NT2/D1 (cell line): ENCODE results near the gene GSK3B.

Experiments used
- DNase-seq: peaks from one replicate; pipeline ENCODE4 v3.0.0-alpha.2; 2011; ENCODE audit warnings: low read depth, low spot score
- H3K27me3 ChIP-seq: 2 replicates; pipeline ENCODE4 v1.6.0; 2011; ENCODE audit warnings: mild to moderate bottlenecking; ENCODE audit not compliant: insufficient read length, insufficient read depth
- H3K36me3 ChIP-seq: 2 replicates; pipeline ENCODE4 v1.6.1; 2011; ENCODE audit warnings: mild to moderate bottlenecking, low read length, mixed read lengths; ENCODE audit not compliant: insufficient read depth, insufficient read length
- H3K4me1 ChIP-seq: 2 replicates; pipeline ENCODE4 v1.5.1; 2011; ENCODE audit not compliant: insufficient read depth, insufficient read length
- H3K4me3 ChIP-seq: 2 replicates; pipeline ENCODE4 v1.5.1; 2011; ENCODE audit warnings: low read depth; ENCODE audit not compliant: insufficient read length
- H3K9ac ChIP-seq: 2 replicates; pipeline ENCODE4 v1.6.0; 2011; ENCODE audit warnings: low read depth; ENCODE audit not compliant: insufficient read length
- H3K9me3 ChIP-seq: 2 replicates; pipeline ENCODE4 v1.5.1; 2011; ENCODE audit warnings: mild to moderate bottlenecking, low read length; ENCODE audit not compliant: insufficient read depth
- SUZ12 ChIP-seq: IDR thresholded peaks from 2 replicates; pipeline ENCODE4 v1.6.1; 2011; ENCODE audit not compliant: insufficient read length, insufficient read depth; ENCODE audit errors: extremely low read depth
- YY1 ChIP-seq: IDR thresholded peaks from 2 replicates; pipeline ENCODE4 v1.6.1; 2011; ENCODE audit not compliant: insufficient read length, insufficient read depth
- ZNF274 ChIP-seq: IDR thresholded peaks from 2 replicates; pipeline ENCODE4 v1.6.1; 2011; ENCODE audit warnings: mild to moderate bottlenecking, low read depth, low read length

The GSK3B gene

DNA sequence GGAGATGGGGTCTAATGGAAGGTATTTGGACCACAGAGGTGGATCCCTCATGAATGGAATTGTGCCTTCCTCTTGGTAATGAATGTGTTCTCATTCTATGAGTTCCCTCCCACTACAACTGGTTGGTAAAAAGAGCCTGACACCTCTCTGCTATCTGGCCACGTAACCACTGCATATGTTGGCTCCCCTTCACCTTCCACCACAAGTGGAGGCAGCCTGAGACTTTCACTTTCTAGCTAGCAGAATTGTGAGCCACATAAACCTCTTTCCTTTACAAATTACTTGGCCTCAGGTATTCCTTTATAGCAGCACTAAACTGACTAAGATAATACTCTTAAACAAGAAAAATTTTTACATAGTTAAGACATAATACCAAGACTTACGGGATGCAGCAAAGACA lies 157.0 kb downstream of the GSK3B start:
- peaks cover 3% of the 10 kb centered on the region for H3K36me3 ChIP-seq
- DNase-seq: no peak
- H3K4me3 ChIP-seq: no peak overlapping the region
- no peak overlapping the region for H3K9ac ChIP-seq
- H3K9me3 ChIP-seq: no peaks in the 10 kb centered on the region
- TF ChIP-seq SUZ12 (no peak), YY1 (no peak)
- H3K27me3 ChIP-seq: no peaks in the 10 kb centered on the region
- no peaks in the 10 kb centered on the region for H3K4me1 ChIP-seq

DNA sequence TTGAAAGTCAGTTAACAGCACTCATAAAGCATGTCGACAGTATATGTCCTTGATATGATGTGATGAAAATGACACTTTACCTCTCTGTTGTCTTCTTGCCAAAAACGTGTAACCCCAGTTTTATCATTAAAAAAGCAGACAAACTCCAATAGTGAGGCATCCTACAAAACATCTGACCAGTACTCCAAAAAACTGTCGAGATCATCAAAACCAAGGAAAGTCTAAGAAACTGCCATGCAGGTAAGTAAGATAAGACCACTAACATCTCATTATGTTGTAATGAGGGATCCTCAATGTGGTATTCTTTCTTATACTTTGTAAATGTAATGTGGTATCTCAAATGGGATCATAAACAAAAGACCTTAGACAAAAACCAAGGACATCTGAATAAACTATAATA lies 160.0 kb downstream of the GSK3B start:
- H3K4me3 ChIP-seq: no peak overlapping the region
- H3K9me3 ChIP-seq: no peaks in the 10 kb centered on the region
- no peak for DNase-seq
- H3K36me3 ChIP-seq: peaks cover 5% of the 10 kb centered on the region
- no peaks in the 10 kb centered on the region for H3K4me1 ChIP-seq
- TF ChIP-seq SUZ12: no peak
- no peak for TF ChIP-seq ZNF274
- no peak for TF ChIP-seq YY1
- H3K27me3 ChIP-seq: no peaks in the 10 kb centered on the region
- H3K9ac ChIP-seq: no peak overlapping the region

- Histone ChIP-seq H3K27me3 (no peaks in the 10 kb centered on the region), H3K9ac (no peak overlapping the region), H3K4me3 (no peak overlapping the region), H3K36me3 (peaks cover 5% of the 10 kb centered on the region), H3K9me3 (no peaks in the 10 kb centered on the region), H3K4me1 (no peaks in the 10 kb centered on the region)
- no peak for DNase-seq
- TF ChIP-seq ZNF274 (no peak), YY1 (no peak), SUZ12 (no peak)
Observed at GRCh38 chr3:119933207-119933606, 161.0 kb downstream of the GSK3B start.

DNA sequence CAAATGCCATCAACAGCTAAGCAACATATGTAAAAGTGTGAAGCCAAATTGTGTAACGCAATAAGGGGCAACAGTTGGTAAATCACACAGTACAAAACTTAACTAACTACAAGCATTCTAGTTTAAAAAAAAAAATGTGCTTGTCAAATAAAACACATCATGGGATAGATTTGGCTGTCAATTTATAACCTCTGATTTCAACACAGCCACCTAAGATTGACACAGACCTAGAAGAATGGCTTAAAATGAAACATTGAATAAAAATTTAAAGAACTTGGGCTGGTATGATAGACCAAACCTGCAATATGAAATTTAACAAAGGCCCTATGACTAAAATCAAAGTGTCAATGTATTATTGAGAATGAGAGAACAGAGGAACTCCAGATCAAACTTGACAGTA lies 164.0 kb downstream of the GSK3B start:
- no peaks in the 10 kb centered on the region for H3K27me3 ChIP-seq
- H3K4me1 ChIP-seq: no peaks in the 10 kb centered on the region
- no peak overlapping the region for H3K4me3 ChIP-seq
- DNase-seq: no peak
- no peak overlapping the region for H3K9ac ChIP-seq
- H3K9me3 ChIP-seq: no peaks in the 10 kb centered on the region
- H3K36me3 ChIP-seq: peaks cover 5% of the 10 kb centered on the region
- no peak for TF ChIP-seq YY1
- TF ChIP-seq ZNF274: no peak
- no peak for TF ChIP-seq SUZ12

DNA sequence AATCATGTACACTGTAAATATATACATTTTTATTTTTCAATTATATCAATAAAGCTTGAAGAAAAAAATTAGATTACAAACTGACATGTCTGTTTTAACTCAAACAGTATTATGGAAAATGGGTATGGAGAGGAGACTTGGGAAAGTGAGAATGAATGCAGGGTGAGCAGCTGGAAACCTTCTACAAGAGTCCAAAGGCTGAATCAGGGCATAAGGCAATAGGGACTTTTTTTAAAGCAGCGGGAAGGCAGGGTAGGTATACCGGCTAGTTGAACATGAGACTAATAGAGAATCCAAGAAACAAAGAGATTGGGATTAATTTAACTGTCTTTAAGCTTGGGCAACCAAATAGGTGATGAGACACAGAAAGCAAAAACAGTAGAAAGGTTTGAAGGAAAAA lies 167.1 kb downstream of the GSK3B start:
- TF ChIP-seq ZNF274 (no peak), SUZ12 (no peak), YY1 (no peak)

DNA sequence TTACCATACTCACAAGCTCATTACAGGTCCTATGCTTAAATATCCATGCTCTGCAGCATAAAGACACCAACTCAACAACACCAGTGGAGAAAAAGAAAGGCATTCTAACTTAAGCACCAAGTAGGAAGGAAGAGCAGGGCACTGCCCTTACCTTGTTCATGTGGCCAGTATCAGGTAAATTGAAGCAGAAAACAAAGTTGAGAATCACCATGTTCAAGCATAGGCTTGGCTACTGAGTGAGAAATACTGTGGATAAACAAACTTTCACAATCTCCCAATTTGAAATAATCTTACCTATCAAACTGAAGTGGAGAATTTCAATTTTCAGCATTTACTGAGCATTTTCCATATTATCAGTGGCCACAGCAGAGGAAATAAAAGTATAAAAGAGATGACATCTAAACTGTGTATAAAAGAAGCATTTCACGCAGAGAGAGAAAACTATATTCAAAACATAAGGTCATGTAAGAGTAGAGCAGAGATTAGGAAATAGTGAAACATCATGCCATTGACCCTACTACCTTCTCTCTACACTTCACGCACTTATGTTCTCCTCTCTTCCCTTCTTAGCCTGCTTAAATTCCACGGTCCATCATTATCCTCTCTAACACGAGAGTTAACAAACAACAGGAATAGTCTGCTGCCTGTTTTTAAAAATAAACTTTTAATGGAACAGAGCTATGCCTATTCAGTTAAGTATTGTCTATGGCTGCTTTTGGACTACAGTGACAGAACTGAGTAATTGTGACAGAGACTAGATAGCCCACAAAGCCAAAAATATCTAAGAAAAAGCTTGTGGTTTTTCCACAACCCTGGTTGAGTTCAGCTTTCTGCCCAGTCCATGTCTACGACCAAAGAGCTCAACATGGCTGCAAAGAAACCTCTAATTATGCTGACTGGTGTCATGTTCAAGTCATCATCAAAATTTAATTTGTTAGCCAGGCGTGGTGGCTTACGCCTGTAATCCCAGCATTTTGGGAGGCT lies 169.8 kb downstream of the GSK3B start:
- no peak overlapping the region for H3K4me3 ChIP-seq
- DNase-seq: no peak
- no peaks in the 10 kb centered on the region for H3K4me1 ChIP-seq
- H3K27me3 ChIP-seq: no peaks in the 10 kb centered on the region
- TF ChIP-seq YY1: no peak
- TF ChIP-seq SUZ12: no peak
- no peak for TF ChIP-seq ZNF274
- peaks cover 10% of the 10 kb centered on the region for H3K36me3 ChIP-seq
- peaks cover 15% of the 10 kb centered on the region for H3K9me3 ChIP-seq
- H3K9ac ChIP-seq: no peak overlapping the region

More for the DNA sequence above, 167.1 kb downstream of the GSK3B start:
- Histone ChIP-seq H3K36me3 (peaks cover 2% of the 10 kb centered on the region), H3K27me3 (no peaks in the 10 kb centered on the region), H3K4me3 (no peak overlapping the region), H3K4me1 (no peaks in the 10 kb centered on the region), H3K9me3 (no peaks in the 10 kb centered on the region), H3K9ac (no peak overlapping the region)
- no peak for DNase-seq

DNA sequence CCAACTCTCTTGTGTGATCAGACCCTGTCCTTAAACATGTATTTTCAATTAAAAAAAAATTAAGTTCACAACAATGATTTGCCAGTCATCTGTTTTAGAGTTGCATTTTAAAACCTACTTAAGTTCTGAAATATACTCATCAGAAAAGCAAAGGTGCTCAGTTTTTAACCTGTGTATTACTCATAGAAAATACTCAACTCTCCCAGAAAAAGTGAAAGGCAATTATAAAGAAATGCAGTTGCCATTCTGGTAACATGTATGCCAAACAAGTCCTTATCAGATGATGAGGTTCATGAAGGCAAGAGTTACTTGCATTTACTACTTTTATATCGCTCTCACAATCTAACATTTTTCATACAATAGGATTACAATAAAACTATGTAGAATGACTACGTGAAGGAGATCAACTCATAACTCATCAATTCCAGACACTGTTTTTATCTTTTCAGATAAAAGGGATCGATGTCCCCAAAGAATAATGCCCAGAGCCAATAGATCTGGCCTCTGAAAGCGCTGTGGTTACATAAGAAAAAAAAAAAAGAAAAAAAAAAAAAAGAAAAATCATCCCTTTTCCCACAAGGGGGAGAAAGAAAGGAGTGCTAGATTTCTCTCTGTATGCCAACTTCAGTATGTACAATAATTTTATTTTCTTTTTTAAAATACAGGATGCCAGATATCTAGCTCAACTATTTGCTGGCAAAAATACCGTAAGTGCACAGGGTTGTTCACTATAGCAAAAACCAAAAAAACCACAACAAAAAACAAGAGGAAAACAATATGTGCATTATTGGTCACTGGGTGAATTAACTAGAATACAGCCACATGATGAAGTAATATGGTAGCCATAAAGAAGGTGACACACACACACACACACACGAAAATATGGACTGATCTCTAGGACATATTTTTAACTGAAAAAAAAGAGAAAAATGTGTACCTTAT lies 175.0 kb downstream of the GSK3B start:
- Histone ChIP-seq H3K27me3 (no peaks in the 10 kb centered on the region), H3K36me3 (peaks cover 13% of the 10 kb centered on the region), H3K4me1 (no peaks in the 10 kb centered on the region), H3K9me3 (peaks cover 15% of the 10 kb centered on the region), H3K9ac (no peak overlapping the region), H3K4me3 (no peak overlapping the region)
- TF ChIP-seq ZNF274 (no peak), SUZ12 (no peak), YY1 (no peak)
- DNase-seq: no peak
